Central memory CD8-positive, alpha-beta T cell (primary cell): ENCODE data around the gene PRRT2.

ENCODE experiments used
- ATAC-seq: fragments of 150-1000 bp; cut with Tn5 transposase; replicated peaks from 2 replicates; pipeline ENCODE4 v1.10.0; 2022; ENCODE audit warnings: mild to moderate bottlenecking, moderate FRiP score, moderate number of reproducible peaks; ENCODE audit not compliant: poor library complexity, severe bottlenecking; ENCODE audit errors: extremely low read depth
- DNase-seq, 2 donors: peaks; one replicate each; pipeline ENCODE4 v3.0.0; 2021; ENCODE audit warnings: low spot score in 2 of 2
- H3K27ac Mint-ChIP-seq: one replicate; pipeline ENCODE4 v1.8.0; 2022; ENCODE audit warnings: low read depth, mild to moderate bottlenecking, moderate library complexity, mixed read lengths
- H3K27me3 Mint-ChIP-seq: one replicate; pipeline ENCODE4 v1.8.0; 2022; ENCODE audit warnings: mixed read lengths
- H3K36me3 Mint-ChIP-seq: one replicate; pipeline ENCODE4 v1.8.0; 2022; ENCODE audit warnings: mild to moderate bottlenecking, moderate library complexity, mixed read lengths; ENCODE audit not compliant: insufficient read depth
- H3K4me1 Mint-ChIP-seq: one replicate; pipeline ENCODE4 v1.8.0; 2022; ENCODE audit warnings: mixed read lengths
- H3K4me3 Mint-ChIP-seq: one replicate; pipeline ENCODE4 v1.8.0; 2022; ENCODE audit warnings: mild to moderate bottlenecking, moderate library complexity, mixed read lengths
- H3K9me3 Mint-ChIP-seq: one replicate; pipeline ENCODE4 v1.8.0; 2022; ENCODE audit warnings: mixed read lengths

Gene PRRT2

GRCh38 chr16:29854520-29855100, 42.6 kb downstream of the PRRT2 start:
- Mint-ChIP-seq H3K4me3 (no peak overlapping the region), H3K4me1 (no peaks in the 10 kb centered on the region), H3K36me3 (peaks cover 20% of the 10 kb centered on the region), H3K9me3 (no peaks in the 10 kb centered on the region), H3K27ac (no peak overlapping the region), H3K27me3 (no peaks in the 10 kb centered on the region)
- ATAC-seq (no peak), DNase-seq (no peak)

GRCh38 chr16:29857133-29857760, 45.3 kb downstream of the PRRT2 start:
- no peaks in the 10 kb centered on the region for H3K27me3 Mint-ChIP-seq
- no peak for DNase-seq
- peaks cover 24% of the 10 kb centered on the region for H3K36me3 Mint-ChIP-seq
- H3K4me1 Mint-ChIP-seq = peaks cover 13% of the 10 kb centered on the region
- no peak overlapping the region for H3K4me3 Mint-ChIP-seq
- no peak for ATAC-seq
- no peaks in the 10 kb centered on the region for H3K9me3 Mint-ChIP-seq
- no peak overlapping the region for H3K27ac Mint-ChIP-seq

- peaks cover 21% of the 10 kb centered on the region for H3K4me1 Mint-ChIP-seq
- H3K27ac Mint-ChIP-seq = peak overlapping the region; percentile 53
- no peak overlapping the region for H3K4me3 Mint-ChIP-seq
- ATAC-seq (no peak), DNase-seq (no peak)
- peaks cover 27% of the 10 kb centered on the region for H3K36me3 Mint-ChIP-seq
- no peaks in the 10 kb centered on the region for H3K27me3 Mint-ChIP-seq
- H3K9me3 Mint-ChIP-seq = no peaks in the 10 kb centered on the region
Observed at GRCh38 chr16:29858149-29858849, 46.3 kb downstream of the PRRT2 start.

GRCh38 chr16:29858974-29859373, 47.0 kb downstream of the PRRT2 start:
- Mint-ChIP-seq H3K27ac (peak overlapping the region; percentile 53), H3K4me3 (no peak overlapping the region), H3K27me3 (no peaks in the 10 kb centered on the region), H3K4me1 (peaks cover 25% of the 10 kb centered on the region), H3K9me3 (no peaks in the 10 kb centered on the region), H3K36me3 (peaks cover 27% of the 10 kb centered on the region)
- ATAC-seq = no peak
- no peak for DNase-seq

GRCh38 chr16:29860218-29860617, 48.2 kb downstream of the PRRT2 start:
- DNase-seq (no peak), ATAC-seq (no peak)
- Mint-ChIP-seq H3K36me3 (peaks cover 27% of the 10 kb centered on the region), H3K9me3 (no peaks in the 10 kb centered on the region), H3K4me1 (peaks cover 25% of the 10 kb centered on the region), H3K27me3 (no peaks in the 10 kb centered on the region), H3K27ac (no peak overlapping the region), H3K4me3 (no peak overlapping the region)

GRCh38 chr16:29862383-29862883, 50.4 kb downstream of the PRRT2 start:
- peaks cover under 1% of the 10 kb centered on the region for H3K27me3 Mint-ChIP-seq
- peak overlapping the region; percentile 88 for H3K27ac Mint-ChIP-seq
- no peak for DNase-seq
- ATAC-seq = no peak
- H3K36me3 Mint-ChIP-seq = peaks cover 25% of the 10 kb centered on the region
- no peaks in the 10 kb centered on the region for H3K9me3 Mint-ChIP-seq
- peak overlapping the region; percentile 99 for H3K4me3 Mint-ChIP-seq
- peaks cover 25% of the 10 kb centered on the region for H3K4me1 Mint-ChIP-seq

GRCh38 chr16:29862884-29863668, 51.1 kb downstream of the PRRT2 start, which contains the start of gene CDIPT:
TSS of gene CDIPT (minus strand) at chr16:29863226. CDS start at chr16:29862857, 369 bp downstream.
- peaks cover 22% of the 10 kb centered on the region for H3K36me3 Mint-ChIP-seq
- peak; percentile 99 for ATAC-seq
- no peaks in the 10 kb centered on the region for H3K9me3 Mint-ChIP-seq
- H3K27ac Mint-ChIP-seq = peak within 1 kb of the TSS; percentile 88
- peaks cover 30% of the 10 kb centered on the region for H3K4me1 Mint-ChIP-seq
- peak; percentile 87 to 90 for DNase-seq
- peaks cover 7% of the 10 kb centered on the region for H3K27me3 Mint-ChIP-seq
- peak within 1 kb of the TSS; percentile 99 for H3K4me3 Mint-ChIP-seq

GRCh38 chr16:29863669-29863984, 51.6 kb downstream of the PRRT2 start:
- Mint-ChIP-seq H3K4me1 (peaks cover 30% of the 10 kb centered on the region), H3K36me3 (peaks cover 17% of the 10 kb centered on the region), H3K4me3 (peak overlapping the region; percentile 99), H3K27me3 (peaks cover 8% of the 10 kb centered on the region), H3K27ac (peak overlapping the region; percentile 88), H3K9me3 (no peaks in the 10 kb centered on the region)
- ATAC-seq (no peak), DNase-seq (no peak)

GRCh38 chr16:29864205-29864604, 52.2 kb downstream of the PRRT2 start:
- DNase-seq (no peak), ATAC-seq (no peak)
- Mint-ChIP-seq H3K27ac (no peak overlapping the region), H3K27me3 (peaks cover 8% of the 10 kb centered on the region), H3K36me3 (peaks cover 14% of the 10 kb centered on the region), H3K9me3 (no peaks in the 10 kb centered on the region), H3K4me3 (no peak overlapping the region), H3K4me1 (peaks cover 30% of the 10 kb centered on the region)
